ENCODE measurements around the gene OR10H5. TPM values are rescaled to one million over a fixed set of nuclear protein-coding genes. Genes with fewer than 3 reads are reported as not detected.
"Not testable (repeated sequence)": the region's sequence is repeated elsewhere in the genome, so short reads cannot be mapped to it uniquely, and the experiment has no call there.

The OR10H5 gene
- polyA plus RNA-seq, 2 of the 4 experiments (the other 2 are of a cell fraction): not detected

GRCh38 chr19:15769586-15769985 lies 17.9 kb upstream of the OR10H5 start:
- no peak for ATAC-seq
- H3K4me2 ChIP-seq: no peak overlapping the region
- CTCF ChIA-PET: interaction anchor here (1.3 kb wide), 1 partner anchor 29 kb away, joined by 4 read pairs; no protein-coding TSS in a partner anchor
- POLR2A ChIA-PET: no interaction called here
- 51% methylated on average over 5 of the region's 6 CpGs for WGBS (ENCODE audit: missing lambda C conversion rate)
- FAIRE-seq: no peak
- H3K4me1 ChIP-seq: no peaks in the 10 kb centered on the region
- no peak for DNase-seq (ENCODE audit: low read depth in 1 of 2, low spot score in 1 of 2)
- H3K27ac ChIP-seq: no peak overlapping the region
- no peaks in the 10 kb centered on the region for H3K9me3 ChIP-seq
- H3K4me3 ChIP-seq: no peak overlapping the region
- TF ChIP-seq REST (IDR thresholded peaks at IDR 0.05) (peak; percentile 79), HMGXB4 (CRISPR knock-in tag; IDR thresholded peaks at IDR 0.05; ENCODE audit: borderline replicate concordance) (no peak)

- not testable (repeated sequence) for FAIRE-seq
Measured at GRCh38 chr19:15774159-15774558, 13.3 kb upstream of the OR10H5 start.

GRCh38 chr19:15775249-15775648 lies 12.2 kb upstream of the OR10H5 start:
- H3K4me1 ChIP-seq: no peaks in the 10 kb centered on the region
- WGBS (ENCODE audit: missing lambda C conversion rate): 6% methylated on average over 2 of the region's 2 CpGs
- H3K27ac ChIP-seq: no peak overlapping the region
- H3K4me3 ChIP-seq: no peak overlapping the region
- DNase-seq (ENCODE audit: low read depth in 1 of 2, low spot score in 1 of 2) (no peak), ATAC-seq (no peak), FAIRE-seq (no peak)
- H3K4me2 ChIP-seq: no peak overlapping the region
- ChIA-PET POLR2A (no interaction called here), CTCF (no interaction called here)
- TF ChIP-seq ZC3H11A (IDR thresholded peaks at IDR 0.05) (no peak), NFE2L2 (conservative IDR thresholded peaks at IDR 0.05; ENCODE audit: low read length) (no peak), ELK1 (IDR thresholded peaks at IDR 0.05; ENCODE audit: low read depth, low read length) (no peak), HMGXB4 (CRISPR knock-in tag; IDR thresholded peaks at IDR 0.05; ENCODE audit: borderline replicate concordance) (no peak), BHLHE40 (IDR thresholded peaks at IDR 0.05; ENCODE audit: low read depth, low read length) (no peak), JUN (IDR thresholded peaks at IDR 0.05) (no peak), RFX5 (IDR thresholded peaks at IDR 0.05) (no peak), NR3C1 (IDR thresholded peaks at IDR 0.05) (no peak), PBX3 (IDR thresholded peaks at IDR 0.05) (no peak), HOXB5 (CRISPR knock-in tag; IDR thresholded peaks at IDR 0.05) (no peak), ZFP36 (IDR thresholded peaks at IDR 0.05; ENCODE audit: borderline replicate concordance, partially characterized antibody) (no peak), MAFK (IDR thresholded peaks at IDR 0.05; ENCODE audit: partially characterized antibody) (no peak), TP53 (CRISPR knock-in tag; IDR thresholded peaks at IDR 0.05) (no peak), ATOH8 (CRISPR knock-in tag; IDR thresholded peaks at IDR 0.05; ENCODE audit: low read depth) (no peak), RNF2 (IDR thresholded peaks at IDR 0.05; ENCODE audit: borderline replicate concordance, low read depth) (no peak)
- no peaks in the 10 kb centered on the region for H3K9me3 ChIP-seq

More at GRCh38 chr19:15774159-15774558, 13.3 kb upstream of the OR10H5 start:
- ATAC-seq; H3K27ac ChIP-seq; H3K4me2 ChIP-seq; H3K4me3 ChIP-seq; H3K4me1 ChIP-seq; DNase-seq (ENCODE audit: low read depth in 1 of 2, low spot score in 1 of 2); H3K9me3 ChIP-seq; POLR2A ChIA-PET; CTCF ChIA-PET: not testable (repeated sequence)
- 31% methylated on average over 2 of the region's 3 CpGs for WGBS (ENCODE audit: missing lambda C conversion rate)
